Sigmoid colon (tissue), 7 donors: ENCODE results near the gene EIF1B. TPM values are rescaled to one million over a fixed set of nuclear protein-coding genes. Genes with fewer than 3 reads are reported as not detected.

Experiments used
- DNase-seq: peaks from one replicate; pipeline ENCODE4 v3.0.0-alpha.2; 2019
- H3K27ac ChIP-seq, 4 donors: fragments of 200-600 bp; sonication (generic); one replicate each; pipeline ENCODE4 v1.5.1; 2016 to 2019; ENCODE audit warnings: mild to moderate bottlenecking in 1 of 4
- H3K27me3 ChIP-seq, 3 donors: fragments of 200-600 bp; sonication (generic); one replicate each; pipeline ENCODE4 v1.5.1; 2019; ENCODE audit warnings: mild to moderate bottlenecking in 1 of 3
- H3K36me3 ChIP-seq, 4 donors: fragments of 200-600 bp; sonication (generic); one replicate each; pipeline ENCODE4 v1.5.1; 2016 to 2019
- H3K4me1 ChIP-seq, 4 donors: fragments of 200-600 bp; sonication (generic); one replicate each; pipeline ENCODE4 v1.5.1; 2017 to 2019
- H3K4me3 ChIP-seq, 4 donors: fragments of 200-600 bp; sonication (generic); one replicate each; pipeline ENCODE4 v1.5.1; 2017 to 2019; ENCODE audit warnings: mild to moderate bottlenecking in 2 of 4, moderate library complexity in 1 of 4
- H3K9me3 ChIP-seq, 4 donors: fragments of 200-600 bp in 3 of 4; sonication (generic) in 3 of 4; one replicate each; pipeline versions ENCODE4 v1.5.1 to v1.6.1; 2013 to 2019
- EP300 ChIP-seq, 4 donors: sonication (generic); formaldehyde crosslinking; IDR thresholded peaks; one replicate each; pipeline ENCODE4 v1.6.1; 2017; ENCODE audit warnings: antibody characterized with exemption in 4 of 4
- POLR2A ChIP-seq, 2 donors: fragments of 450-650 bp; IDR thresholded peaks; one replicate each; pipeline ENCODE4 v1.6.1; 2016; ENCODE audit warnings: antibody characterized with exemption in 2 of 2, mild to moderate bottlenecking in 2 of 2, moderate library complexity in 2 of 2
- POLR2AphosphoS5 ChIP-seq, 4 donors: sonication (generic); formaldehyde crosslinking; IDR thresholded peaks; one replicate each; pipeline ENCODE4 v1.6.1; 2017; ENCODE audit warnings: antibody characterized with exemption in 4 of 4
- WGBS, 2 donors: extraction: QIAGEN DNeasy Blood & Tissue Kit; methylation state at CpG; one replicate each; pipeline ENCODE4 v1.1.7; 2013; 5-methylcytosine and 5-hydroxymethylcytosine counted together
- intact Hi-C: fragments of 100-400 bp; cut with DNase I; formaldehyde crosslinking; loops from one replicate; pipeline ENCODE4 v1.15.1; 2023
- polyA plus RNA-seq, 3 donors: library from polyadenylated mRNA; stranded (reverse); fragments of 200-250 nt; gene quantifications; one replicate each; pipeline ENCODE4 v1.2.3, GENCODE V29; 2013
- total RNA-seq, 4 donors: library from RNA; depleted of rRNA; stranded (reverse); fragments of >200 nt; gene quantifications; one replicate each; pipeline ENCODE4 v1.1.0, GENCODE V29; 2016
- TF ChIP-seq, protein P1 (sequence below), 4 experiments: fragments of 450-650 bp in 3 of 4; fragments of 200-600 bp in 1 of 4; IDR thresholded peaks; one replicate each; pipeline ENCODE4 v1.5.1; 2016 to 2019; ENCODE audit warnings: antibody characterized with exemption in 4 of 4, mild to moderate bottlenecking in 3 of 4, moderate library complexity in 2 of 4
- donor health status: healthy with polysubstance abuse.
- donor health status: Bipolar disorder and iron deficiency.
- donor health status: healthy.

The EIF1B gene
- total and polyA plus RNA-seq, 7 donors: 27.1 to 94.1 (median 42.8) TPM

DNA sequence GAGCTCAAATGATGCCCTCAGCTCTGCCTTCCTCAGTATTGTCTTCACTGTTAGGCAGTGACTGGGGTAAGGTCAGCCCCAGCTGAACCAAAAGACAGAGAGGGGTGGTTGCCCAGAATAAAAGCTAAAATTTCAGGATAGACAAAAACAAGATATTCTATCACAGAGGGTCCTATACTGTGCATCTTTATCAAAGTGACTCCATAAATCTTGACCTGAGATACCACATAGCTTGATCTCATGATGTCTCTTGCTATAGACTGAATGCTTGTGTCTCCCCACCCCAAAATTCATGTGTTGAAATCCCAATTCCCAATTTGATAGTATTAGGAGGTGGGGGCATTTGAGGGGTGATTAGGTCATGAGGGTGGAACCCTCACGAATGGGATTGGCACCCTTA, 30.4 kb downstream of the EIF1B start:
- intact Hi-C loops: no loop called here
- TF ChIP-seq EP300 (IDR thresholded peaks at IDR 0.05) (no peak), POLR2AphosphoS5 (IDR thresholded peaks at IDR 0.05) (no peak), POLR2A (IDR thresholded peaks at IDR 0.05) (no peak)
- TF ChIP-seq, protein P1, sequence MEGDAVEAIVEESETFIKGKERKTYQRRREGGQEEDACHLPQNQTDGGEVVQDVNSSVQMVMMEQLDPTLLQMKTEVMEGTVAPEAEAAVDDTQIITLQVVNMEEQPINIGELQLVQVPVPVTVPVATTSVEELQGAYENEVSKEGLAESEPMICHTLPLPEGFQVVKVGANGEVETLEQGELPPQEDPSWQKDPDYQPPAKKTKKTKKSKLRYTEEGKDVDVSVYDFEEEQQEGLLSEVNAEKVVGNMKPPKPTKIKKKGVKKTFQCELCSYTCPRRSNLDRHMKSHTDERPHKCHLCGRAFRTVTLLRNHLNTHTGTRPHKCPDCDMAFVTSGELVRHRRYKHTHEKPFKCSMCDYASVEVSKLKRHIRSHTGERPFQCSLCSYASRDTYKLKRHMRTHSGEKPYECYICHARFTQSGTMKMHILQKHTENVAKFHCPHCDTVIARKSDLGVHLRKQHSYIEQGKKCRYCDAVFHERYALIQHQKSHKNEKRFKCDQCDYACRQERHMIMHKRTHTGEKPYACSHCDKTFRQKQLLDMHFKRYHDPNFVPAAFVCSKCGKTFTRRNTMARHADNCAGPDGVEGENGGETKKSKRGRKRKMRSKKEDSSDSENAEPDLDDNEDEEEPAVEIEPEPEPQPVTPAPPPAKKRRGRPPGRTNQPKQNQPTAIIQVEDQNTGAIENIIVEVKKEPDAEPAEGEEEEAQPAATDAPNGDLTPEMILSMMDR (IDR thresholded peaks at IDR 0.05): no peak
- Histone ChIP-seq H3K9me3 (no peaks in the 10 kb centered on the region), H3K27ac (no peak overlapping the region), H3K36me3 (no peaks in the 10 kb centered on the region), H3K27me3 (no peaks in the 10 kb centered on the region), H3K4me3 (no peak overlapping the region), H3K4me1 (no peaks in the 10 kb centered on the region)
- WGBS, 2 donors: 67 to 74% methylated on average over 1 of the region's 1 CpG
- no peak for DNase-seq

DNA sequence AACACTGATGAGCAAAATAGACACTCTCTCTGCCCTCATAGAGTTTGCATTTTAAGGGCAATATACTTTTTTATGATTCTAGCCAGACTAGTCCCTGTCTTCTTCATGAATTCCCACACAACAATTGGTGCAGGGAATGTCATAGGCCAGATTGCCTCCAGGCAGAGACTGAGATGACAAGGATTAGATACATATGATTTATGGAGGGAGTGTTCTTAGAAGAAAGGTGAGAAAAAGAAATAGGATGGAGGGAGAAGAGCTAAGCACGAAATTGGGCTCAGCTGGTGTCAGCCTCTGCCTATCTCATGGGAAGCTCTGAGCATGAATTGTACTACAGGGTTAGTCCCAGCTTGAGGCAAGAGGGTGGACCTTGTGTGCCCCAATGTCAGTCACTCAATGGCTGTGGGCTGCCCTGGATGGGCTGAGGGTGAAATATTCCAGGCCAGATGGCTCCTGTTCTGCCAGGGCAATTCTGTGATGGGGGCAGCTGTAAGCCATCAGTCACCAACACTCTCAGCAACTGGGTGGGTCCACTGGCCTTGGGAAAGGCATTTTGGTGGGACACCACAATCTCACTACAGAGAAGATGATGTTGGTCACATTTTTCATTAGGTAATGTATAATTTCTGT, 31.1 kb downstream of the EIF1B start:
- H3K9me3 ChIP-seq: no peaks in the 10 kb centered on the region

DNA sequence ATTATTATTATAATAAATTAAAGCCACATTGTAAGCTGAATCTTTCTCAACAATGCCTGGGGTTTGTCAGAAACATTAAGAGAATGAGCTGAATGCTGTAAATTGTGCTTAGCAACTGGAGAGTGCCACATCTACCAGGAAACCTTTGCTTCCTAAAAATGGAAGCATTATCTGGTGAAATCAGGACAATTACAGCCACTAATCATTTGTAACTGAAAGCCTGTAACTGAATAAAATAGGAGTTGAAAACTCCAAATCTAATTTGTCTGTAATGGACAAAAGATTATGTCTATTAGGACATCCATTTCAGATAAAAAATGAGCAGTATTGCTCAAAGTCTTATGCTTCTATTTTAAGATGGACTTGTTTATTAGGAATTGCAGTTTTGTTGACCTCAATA, 32.2 kb downstream of the EIF1B start:
- Histone ChIP-seq H3K27me3 (no peaks in the 10 kb centered on the region), H3K4me3 (no peak overlapping the region), H3K36me3 (no peaks in the 10 kb centered on the region), H3K4me1 (no peaks in the 10 kb centered on the region), H3K9me3 (no peaks in the 10 kb centered on the region), H3K27ac (no peak overlapping the region)
- TF ChIP-seq POLR2AphosphoS5 (IDR thresholded peaks at IDR 0.05): no peak
- intact Hi-C loops: no loop called here
- DNase-seq: no peak

More for the DNA sequence above, 31.1 kb downstream of the EIF1B start:
- 75 to 82% methylated on average over 1 of the region's 1 CpG for WGBS, 2 donors
- H3K4me1 ChIP-seq: no peaks in the 10 kb centered on the region
- TF ChIP-seq EP300 (IDR thresholded peaks at IDR 0.05) (no peak), POLR2AphosphoS5 (IDR thresholded peaks at IDR 0.05) (no peak), POLR2A (IDR thresholded peaks at IDR 0.05) (no peak)
- TF ChIP-seq, protein P1 (IDR thresholded peaks at IDR 0.05): no peak
- no peaks in the 10 kb centered on the region for H3K27me3 ChIP-seq
- intact Hi-C loops: no loop called here
- no peaks in the 10 kb centered on the region for H3K36me3 ChIP-seq
- no peak for DNase-seq
- H3K27ac ChIP-seq: no peak overlapping the region
- no peak overlapping the region for H3K4me3 ChIP-seq

DNA sequence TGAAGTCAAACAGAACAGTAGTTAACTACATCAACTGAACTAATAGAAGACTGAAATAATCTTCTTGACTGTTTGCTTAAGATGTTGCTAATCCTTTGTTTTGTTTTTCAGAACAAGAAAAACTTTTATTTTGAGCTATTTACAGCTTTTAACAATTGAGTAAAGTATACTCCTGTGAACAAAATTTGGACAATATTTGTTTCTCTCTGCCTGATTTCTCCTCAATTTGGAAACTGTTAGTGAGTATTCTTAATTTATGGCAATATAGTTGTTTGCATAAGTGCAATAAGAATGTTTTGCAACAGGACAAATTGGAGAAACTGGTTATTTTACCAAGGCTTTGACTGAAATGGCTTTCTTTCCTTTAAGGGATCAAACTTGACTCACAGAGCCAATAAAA, 41.0 kb downstream of the EIF1B start:
- TF ChIP-seq EP300 (IDR thresholded peaks at IDR 0.05) (no peak), POLR2A (IDR thresholded peaks at IDR 0.05) (no peak), POLR2AphosphoS5 (IDR thresholded peaks at IDR 0.05) (no peak)
- TF ChIP-seq, protein P1 (IDR thresholded peaks at IDR 0.05): no peak
- Histone ChIP-seq H3K36me3 (no peaks in the 10 kb centered on the region), H3K27ac (no peak overlapping the region), H3K27me3 (no peaks in the 10 kb centered on the region), H3K4me1 (no peaks in the 10 kb centered on the region), H3K9me3 (no peaks in the 10 kb centered on the region), H3K4me3 (no peak overlapping the region)
- intact Hi-C loops: no loop called here
- DNase-seq: no peak

DNA sequence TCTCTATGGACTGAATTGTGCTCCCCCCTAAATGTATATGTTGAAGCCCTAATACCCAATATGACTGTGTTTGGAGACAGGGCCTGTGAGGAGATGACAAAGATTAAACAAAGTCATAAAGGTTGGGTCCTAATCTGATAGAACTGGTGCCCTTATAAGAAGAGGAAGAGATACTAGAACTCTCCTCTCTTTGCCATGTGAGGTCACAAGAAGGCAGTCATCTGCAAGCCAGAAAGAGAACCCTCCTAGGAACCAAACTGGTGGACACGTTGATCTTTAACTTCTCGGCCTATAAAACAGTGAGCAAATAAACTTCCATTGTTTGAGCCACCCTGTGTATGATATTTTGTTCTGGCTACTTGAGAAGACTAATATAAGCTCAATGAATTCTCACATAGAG, 45.9 kb downstream of the EIF1B start:
- Histone ChIP-seq H3K4me3 (no peak overlapping the region), H3K27me3 (no peaks in the 10 kb centered on the region), H3K27ac (no peak overlapping the region), H3K9me3 (no peaks in the 10 kb centered on the region), H3K36me3 (no peaks in the 10 kb centered on the region), H3K4me1 (no peaks in the 10 kb centered on the region)
- intact Hi-C loops: no loop called here
- no peak for DNase-seq
- 25 to 51% methylated on average over 2 of the region's 2 CpGs for WGBS, 2 donors
- TF ChIP-seq EP300 (IDR thresholded peaks at IDR 0.05): no peak
- TF ChIP-seq POLR2A (IDR thresholded peaks at IDR 0.05): no peak
- no peak for TF ChIP-seq POLR2AphosphoS5 (IDR thresholded peaks at IDR 0.05)
- TF ChIP-seq, protein P1 (IDR thresholded peaks at IDR 0.05): no peak
